ENCODE data around the gene SHB.
"Not testable (repeated sequence)": the region's sequence is repeated elsewhere in the genome, so short reads cannot be mapped to it uniquely, and the experiment has no call there.

SHB gene

GRCh38 chr9:37913480-37914153 is 155.4 kb downstream of the SHB start:
- DNase-seq, result peak; percentile 95

- DNase-seq, result no peak
These were observed 157.8 kb downstream of the SHB start for GRCh38 chr9:37911271-37911681.

GRCh38 chr9:37910271-37910670 is 158.8 kb downstream of the SHB start:
- no peak for DNase-seq

- not testable (repeated sequence) for DNase-seq
These were observed 159.2 kb downstream of the SHB start for GRCh38 chr9:37909836-37910235.

- no peak for DNase-seq
These were observed 159.7 kb downstream of the SHB start for GRCh38 chr9:37909326-37909725.

GRCh38 chr9:37908698-37909186 is 160.3 kb downstream of the SHB start:
- DNase-seq, result no peak

- no peak for DNase-seq
These were observed 160.7 kb downstream of the SHB start for GRCh38 chr9:37908283-37908682.

GRCh38 chr9:37906312-37907239 is 162.5 kb downstream of the SHB start:
- no peak for DNase-seq

- DNase-seq, result no peak
These were observed 163.3 kb downstream of the SHB start for GRCh38 chr9:37905776-37906175.

- DNase-seq, result no peak
These were observed 163.9 kb downstream of the SHB start for GRCh38 chr9:37905131-37905505.

GRCh38 chr9:37904445-37905130 is 164.4 kb downstream of the SHB start:
- peak; percentile 54 for DNase-seq

GRCh38 chr9:37903647-37904444 is 165.2 kb downstream of the SHB start, which contains the start of gene SLC25A51:
Gene SLC25A51 (minus strand): TSS chr9:37904127. CDS start chr9:37888550, 15,577 bp downstream.
- DNase-seq, result peak; percentile 93

GRCh38 chr9:37902796-37903646 is 166.0 kb downstream of the SHB start:
- no peak for DNase-seq

GRCh38 chr9:37902131-37902530 is 166.9 kb downstream of the SHB start:
- no peak for DNase-seq

GRCh38 chr9:37899041-37899440 is 170.0 kb downstream of the SHB start:
- DNase-seq, result no peak

GRCh38 chr9:37897665-37898064 is 171.4 kb downstream of the SHB start:
- DNase-seq, result no peak

GRCh38 chr9:37892063-37892462 is 177.0 kb downstream of the SHB start:
- DNase-seq, result no peak

GRCh38 chr9:37891042-37891441 is 178.0 kb downstream of the SHB start:
- DNase-seq, result not testable (repeated sequence)

GRCh38 chr9:37889536-37889935 is 179.5 kb downstream of the SHB start:
- no peak for DNase-seq

- not testable (repeated sequence) for DNase-seq
These were observed 180.9 kb downstream of the SHB start for GRCh38 chr9:37887977-37888583.

GRCh38 chr9:37880916-37881479 is 188.0 kb downstream of the SHB start:
- no peak for DNase-seq

All from midbrain (tissue), 1 donor.